GM12878 (cell line): ENCODE results near the gene TSSK3. TPM values are rescaled to one million over a fixed set of nuclear protein-coding genes. Genes with fewer than 3 reads are reported as not detected.
A peak's percentile ranks its signal among the peaks of the same experiment; 100 is the strongest.

Experiments
- BACH1 ChIP-seq: fragments of 450-650 bp; IDR thresholded peaks from 2 replicates; pipeline ENCODE4 v1.6.1; 2017; ENCODE audit warnings: mild to moderate bottlenecking, borderline replicate concordance
- BHLHE40 ChIP-seq, 2 experiments: fragments of 450-650 bp in 1 of 2; IDR thresholded peaks; 2 replicates each; pipeline ENCODE4 v1.6.1; 2011 to 2017; ENCODE audit warnings: low read depth in 2 of 2, borderline replicate concordance in 1 of 2, improper control_type of control experiment in 1 of 2, low read length in 1 of 2, mild to moderate bottlenecking in 1 of 2
- CBX5 ChIP-seq: sonication (generic); IDR thresholded peaks from 2 replicates; pipeline ENCODE4 v1.6.1; 2016; ENCODE audit warnings: low read depth, moderate library complexity, mild to moderate bottlenecking, inconsistent platforms
- CHD4 ChIP-seq: fragments of 200-600 bp; sonication (generic); IDR thresholded peaks from 2 replicates; pipeline ENCODE4 v1.6.1; 2016; ENCODE audit warnings: mild to moderate bottlenecking
- GABPA ChIP-seq: IDR thresholded peaks from 2 replicates; pipeline ENCODE4 v1.6.1; 2014; ENCODE audit warnings: antibody characterized with exemption, low read depth, mild to moderate bottlenecking, inconsistent platforms
- HDGF ChIP-seq: fragments of 450-650 bp; IDR thresholded peaks from 2 replicates; pipeline ENCODE4 v1.6.1; 2016; ENCODE audit warnings: antibody characterized with exemption
- JUNB ChIP-seq: IDR thresholded peaks from 2 replicates; pipeline ENCODE4 v1.6.1; 2016; ENCODE audit warnings: antibody characterized with exemption, mild to moderate bottlenecking
- MTA3 ChIP-seq: IDR thresholded peaks from 2 replicates; pipeline ENCODE4 v1.6.1; 2012; ENCODE audit warnings: low read length, inconsistent platforms, borderline replicate concordance
- NFXL1 ChIP-seq: fragments of 450-650 bp; IDR thresholded peaks from 2 replicates; pipeline ENCODE4 v1.6.1; 2017; ENCODE audit warnings: antibody characterized with exemption, mild to moderate bottlenecking, borderline replicate concordance
- NR2C2 ChIP-seq: IDR thresholded peaks from 2 replicates; pipeline ENCODE4 v1.6.1; 2011; ENCODE audit warnings: borderline replicate concordance, low read depth; ENCODE audit not compliant: control insufficient read depth, insufficient read length
- PML ChIP-seq: IDR thresholded peaks from 2 replicates; pipeline ENCODE4 v1.6.1; 2012; ENCODE audit warnings: low read length, inconsistent platforms
- POLR2A ChIP-seq: IDR thresholded peaks from 2 replicates; pipeline ENCODE4 v1.6.1; 2011; ENCODE audit warnings: low read depth, mild to moderate bottlenecking, low read length
- POLR2AphosphoS2 ChIP-seq: IDR thresholded peaks from 2 replicates; pipeline ENCODE4 v1.6.1; 2011; ENCODE audit warnings: low read depth, mild to moderate bottlenecking, low read length, improper control_type of control experiment, moderate library complexity
- POLR2AphosphoS5 ChIP-seq: IDR thresholded peaks from 2 replicates; pipeline ENCODE4 v1.6.1; 2011; ENCODE audit warnings: mild to moderate bottlenecking, low read length, inconsistent platforms
- RCOR1 ChIP-seq: conservative IDR thresholded peaks from 2 replicates; pipeline ENCODE4 v1.6.1; 2012; ENCODE audit warnings: low read depth, low read length, improper control_type of control experiment
- SMAD1 ChIP-seq: fragments of 450-650 bp; IDR thresholded peaks from 2 replicates; pipeline ENCODE4 v1.6.1; 2018; ENCODE audit warnings: mild to moderate bottlenecking, low read depth; ENCODE audit not compliant: partially characterized antibody
- SMARCA5 ChIP-seq: fragments of 450-650 bp; IDR thresholded peaks from 2 replicates; pipeline ENCODE4 v1.6.1; 2017; ENCODE audit warnings: mild to moderate bottlenecking
- SREBF2 ChIP-seq: IDR thresholded peaks from 2 replicates; pipeline ENCODE4 v1.6.1; 2012; ENCODE audit warnings: mild to moderate bottlenecking, low read length
- TARDBP ChIP-seq: IDR thresholded peaks from 2 replicates; pipeline ENCODE4 v1.6.1; 2016; ENCODE audit warnings: borderline replicate concordance
- TBL1XR1 ChIP-seq: IDR thresholded peaks from 2 replicates; pipeline ENCODE4 v1.6.1; 2012; ENCODE audit warnings: low read depth, low read length, improper control_type of control experiment
- ZNF207 ChIP-seq: fragments of 450-650 bp; IDR thresholded peaks from 2 replicates; pipeline ENCODE4 v1.6.1; 2014; ENCODE audit warnings: antibody characterized with exemption, mild to moderate bottlenecking, borderline replicate concordance
- ZNF217 ChIP-seq: fragments of 450-650 bp; IDR thresholded peaks from 2 replicates; pipeline ENCODE4 v1.6.1; 2017; ENCODE audit warnings: antibody characterized with exemption, mild to moderate bottlenecking
- polyA plus RNA-seq, 11 experiments: library from polyadenylated mRNA; depleted of rRNA in 4 of 11; unstranded in 6 of 11; stranded (reverse) in 5 of 11; fragments of >200 nt; fragmentation: Nextera tagmentation in 4 of 11; fragmentation: Illumina TruSeq in 1 of 11; extraction: Ambion mirVana in 4 of 11; extraction: Trizol in 1 of 11; gene quantifications; 1 replicate in 1 of 11; 2 replicates in 10 of 11; pipeline versions ENCODE4 v1.2.1 to v1.2.3, GENCODE V29; 2011 to 2016; ENCODE audit warnings: inconsistent platforms in 2 of 11, missing spikeins in 2 of 11, low read depth in 1 of 11
- total RNA-seq, 4 experiments: library from RNA; depleted of rRNA in 3 of 4; stranded (reverse); fragments of >200 nt in 3 of 4; fragmentation: Illumina TruSeq in 1 of 4; extraction: Trizol in 1 of 4; gene quantifications; 2 replicates each; pipeline versions ENCODE4 v1.2.1 to v1.2.3, GENCODE V29; 2013 to 2021
- TF ChIP-seq, protein P1 (sequence below): fragments of 150-350 bp; IDR thresholded peaks from 2 replicates; pipeline ENCODE4 v1.6.1; 2014; ENCODE audit warnings: mild to moderate bottlenecking, low read depth, low read length
- TF ChIP-seq, protein P2 (sequence below): IDR thresholded peaks from 2 replicates; pipeline ENCODE4 v1.6.1; 2012; ENCODE audit warnings: improper control_type of control experiment, low read depth, low read length; ENCODE audit not compliant: insufficient replicate concordance
- TF ChIP-seq, protein P3 (sequence below): IDR thresholded peaks from 2 replicates; pipeline ENCODE4 v1.6.1; 2012; ENCODE audit warnings: low read depth, low read length, improper control_type of control experiment

TSSK3 gene
- total and polyA plus RNA-seq, 10 of the 15 experiments (the other 5 are each of a cell fraction or from before 2014, with no cell fraction given), result 0.42 to 0.82 (median 0.60) TPM

DNA sequence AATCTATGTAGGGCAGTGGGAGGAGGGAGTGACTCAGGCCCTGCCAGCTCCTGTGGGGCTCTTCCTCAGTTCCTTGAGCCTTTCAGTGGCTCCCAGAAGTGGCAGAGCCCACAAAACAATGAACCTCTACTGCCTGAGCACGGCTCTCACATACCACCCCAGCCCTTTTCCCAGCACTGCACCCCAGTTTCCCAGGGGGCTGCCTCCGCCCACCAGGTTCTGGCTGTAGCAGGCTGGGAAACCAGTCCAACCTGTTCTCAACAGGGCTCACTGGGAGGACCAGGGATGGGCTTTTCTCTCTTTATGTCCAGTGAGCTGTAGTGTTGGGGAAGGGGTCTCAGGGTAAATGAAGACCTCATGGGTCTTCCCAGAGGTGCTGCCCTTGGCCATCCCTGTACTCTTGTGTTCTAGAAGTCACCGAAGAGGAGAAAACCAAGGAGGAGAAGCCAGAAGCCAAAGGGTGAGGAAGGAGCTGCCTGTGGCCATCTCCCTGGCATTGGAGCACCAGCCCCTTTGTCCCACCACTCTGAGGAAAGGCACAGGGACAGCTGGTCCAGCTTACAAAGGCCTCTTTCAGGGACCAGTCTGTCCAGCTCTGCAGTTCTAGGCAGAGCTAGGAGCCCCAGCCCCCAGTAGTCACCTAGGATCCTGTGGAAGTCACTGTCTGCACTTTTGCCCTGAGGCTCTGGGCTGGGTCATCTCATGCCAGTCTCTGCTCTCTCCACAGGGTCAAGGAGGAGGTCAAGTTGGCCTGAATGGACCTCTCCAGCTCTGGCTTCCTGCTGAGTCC lies 29.9 kb upstream of the TSSK3 start (continued):
- TF ChIP-seq, protein P1, sequence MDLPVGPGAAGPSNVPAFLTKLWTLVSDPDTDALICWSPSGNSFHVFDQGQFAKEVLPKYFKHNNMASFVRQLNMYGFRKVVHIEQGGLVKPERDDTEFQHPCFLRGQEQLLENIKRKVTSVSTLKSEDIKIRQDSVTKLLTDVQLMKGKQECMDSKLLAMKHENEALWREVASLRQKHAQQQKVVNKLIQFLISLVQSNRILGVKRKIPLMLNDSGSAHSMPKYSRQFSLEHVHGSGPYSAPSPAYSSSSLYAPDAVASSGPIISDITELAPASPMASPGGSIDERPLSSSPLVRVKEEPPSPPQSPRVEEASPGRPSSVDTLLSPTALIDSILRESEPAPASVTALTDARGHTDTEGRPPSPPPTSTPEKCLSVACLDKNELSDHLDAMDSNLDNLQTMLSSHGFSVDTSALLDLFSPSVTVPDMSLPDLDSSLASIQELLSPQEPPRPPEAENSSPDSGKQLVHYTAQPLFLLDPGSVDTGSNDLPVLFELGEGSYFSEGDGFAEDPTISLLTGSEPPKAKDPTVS, result no peak
- TF ChIP-seq, protein P2, sequence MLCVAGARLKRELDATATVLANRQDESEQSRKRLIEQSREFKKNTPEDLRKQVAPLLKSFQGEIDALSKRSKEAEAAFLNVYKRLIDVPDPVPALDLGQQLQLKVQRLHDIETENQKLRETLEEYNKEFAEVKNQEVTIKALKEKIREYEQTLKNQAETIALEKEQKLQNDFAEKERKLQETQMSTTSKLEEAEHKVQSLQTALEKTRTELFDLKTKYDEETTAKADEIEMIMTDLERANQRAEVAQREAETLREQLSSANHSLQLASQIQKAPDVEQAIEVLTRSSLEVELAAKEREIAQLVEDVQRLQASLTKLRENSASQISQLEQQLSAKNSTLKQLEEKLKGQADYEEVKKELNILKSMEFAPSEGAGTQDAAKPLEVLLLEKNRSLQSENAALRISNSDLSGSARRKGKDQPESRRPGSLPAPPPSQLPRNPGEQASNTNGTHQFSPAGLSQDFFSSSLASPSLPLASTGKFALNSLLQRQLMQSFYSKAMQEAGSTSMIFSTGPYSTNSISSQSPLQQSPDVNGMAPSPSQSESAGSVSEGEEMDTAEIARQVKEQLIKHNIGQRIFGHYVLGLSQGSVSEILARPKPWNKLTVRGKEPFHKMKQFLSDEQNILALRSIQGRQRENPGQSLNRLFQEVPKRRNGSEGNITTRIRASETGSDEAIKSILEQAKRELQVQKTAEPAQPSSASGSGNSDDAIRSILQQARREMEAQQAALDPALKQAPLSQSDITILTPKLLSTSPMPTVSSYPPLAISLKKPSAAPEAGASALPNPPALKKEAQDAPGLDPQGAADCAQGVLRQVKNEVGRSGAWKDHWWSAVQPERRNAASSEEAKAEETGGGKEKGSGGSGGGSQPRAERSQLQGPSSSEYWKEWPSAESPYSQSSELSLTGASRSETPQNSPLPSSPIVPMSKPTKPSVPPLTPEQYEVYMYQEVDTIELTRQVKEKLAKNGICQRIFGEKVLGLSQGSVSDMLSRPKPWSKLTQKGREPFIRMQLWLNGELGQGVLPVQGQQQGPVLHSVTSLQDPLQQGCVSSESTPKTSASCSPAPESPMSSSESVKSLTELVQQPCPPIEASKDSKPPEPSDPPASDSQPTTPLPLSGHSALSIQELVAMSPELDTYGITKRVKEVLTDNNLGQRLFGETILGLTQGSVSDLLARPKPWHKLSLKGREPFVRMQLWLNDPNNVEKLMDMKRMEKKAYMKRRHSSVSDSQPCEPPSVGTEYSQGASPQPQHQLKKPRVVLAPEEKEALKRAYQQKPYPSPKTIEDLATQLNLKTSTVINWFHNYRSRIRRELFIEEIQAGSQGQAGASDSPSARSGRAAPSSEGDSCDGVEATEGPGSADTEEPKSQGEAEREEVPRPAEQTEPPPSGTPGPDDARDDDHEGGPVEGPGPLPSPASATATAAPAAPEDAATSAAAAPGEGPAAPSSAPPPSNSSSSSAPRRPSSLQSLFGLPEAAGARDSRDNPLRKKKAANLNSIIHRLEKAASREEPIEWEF, result no peak
- TF ChIP-seq NR2C2 (no peak), SMARCA5 (no peak), POLR2AphosphoS2 (peak; percentile 84), TARDBP (no peak), BHLHE40 (IDR thresholded peaks at IDR 0.05; ENCODE audit: borderline replicate concordance in 1 of 2, low read depth in 2 of 2, low read length in 1 of 2) (no peak), POLR2AphosphoS5 (peak; percentile 81), TBL1XR1 (no peak), ZNF217 (no peak), BACH1 (0 out of 2 replicates have a peak, but pooled peaks have one; percentile 39), CBX5 (no peak), POLR2A (peak; percentile 67), PML (peak; percentile 43), HDGF (no peak), CHD4 (no peak), JUNB (no peak), RCOR1 (no peak), NFXL1 (no peak), GABPA (no peak), SMAD1 (no peak), ZNF207 (no peak), MTA3 (0 out of 2 replicates have a peak, but pooled peaks have one; percentile 6), SREBF2 (no peak)
- TF ChIP-seq, protein P3, sequence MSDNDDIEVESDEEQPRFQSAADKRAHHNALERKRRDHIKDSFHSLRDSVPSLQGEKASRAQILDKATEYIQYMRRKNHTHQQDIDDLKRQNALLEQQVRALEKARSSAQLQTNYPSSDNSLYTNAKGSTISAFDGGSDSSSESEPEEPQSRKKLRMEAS, result no peak
